ENCODE data around the gene FBXW10.
"Not testable (repeated sequence)": the region's sequence is repeated elsewhere in the genome, so short reads cannot be mapped to it uniquely, and the experiment has no call there.

GRCh38 chr17:18705955-18706354 is 37.9 kb upstream of the FBXW10 start:
- TF ChIP-seq EZH2phosphoT487 (IDR thresholded peaks at IDR 0.05; ENCODE audit: low read depth); CTCF (IDR thresholded peaks at IDR 0.05; ENCODE audit: low read depth, low read length): not testable (repeated sequence)
